Measurements from ENCODE around the gene ADAMTSL4.
A peak's percentile ranks its signal among the peaks of the same experiment; 100 is the strongest.
"Not testable (repeated sequence)": the region's sequence is repeated elsewhere in the genome, so short reads cannot be mapped to it uniquely, and the experiment has no call there.

The ADAMTSL4 gene

GRCh38 chr1:150567717-150568593 is 18.7 kb downstream of the ADAMTSL4 start:
- DNase-seq, result no peak

- DNase-seq, result no peak
Measured at GRCh38 chr1:150568594-150568966, 19.4 kb downstream of the ADAMTSL4 start.

GRCh38 chr1:150572918-150573647 is 23.9 kb downstream of the ADAMTSL4 start:
- no peak for DNase-seq

- DNase-seq, result not testable (repeated sequence)
Measured at GRCh38 chr1:150573648-150574071, 24.5 kb downstream of the ADAMTSL4 start.

GRCh38 chr1:150574260-150575071 is 25.3 kb downstream of the ADAMTSL4 start:
- DNase-seq, result no peak

- no peak for DNase-seq
Measured at GRCh38 chr1:150575072-150575489, 25.9 kb downstream of the ADAMTSL4 start.

GRCh38 chr1:150575518-150576366 is 26.5 kb downstream of the ADAMTSL4 start:
- DNase-seq, result no peak

- no peak for DNase-seq
Measured at GRCh38 chr1:150576367-150576711, 27.1 kb downstream of the ADAMTSL4 start.

- no peak for DNase-seq
Measured at GRCh38 chr1:150576794-150577556, 27.8 kb downstream of the ADAMTSL4 start.

GRCh38 chr1:150577557-150578271 is 28.5 kb downstream of the ADAMTSL4 start:
- no peak for DNase-seq

GRCh38 chr1:150578272-150579109 is 29.3 kb downstream of the ADAMTSL4 start:
- no peak for DNase-seq

GRCh38 chr1:150579110-150579944 is 30.1 kb downstream of the ADAMTSL4 start, which contains the start of gene MCL1:
MCL1 (minus strand) TSS chr1:150579610; CDS start chr1:150579530, 80 bp downstream.
- DNase-seq, result peak; percentile 79

GRCh38 chr1:150579945-150580642 is 30.9 kb downstream of the ADAMTSL4 start:
- DNase-seq, result no peak

- DNase-seq, result not testable (repeated sequence)
Measured at GRCh38 chr1:150580966-150581365, 31.8 kb downstream of the ADAMTSL4 start.

GRCh38 chr1:150581437-150581836 is 32.2 kb downstream of the ADAMTSL4 start:
- not testable (repeated sequence) for DNase-seq

- not testable (repeated sequence) for DNase-seq
Measured at GRCh38 chr1:150581962-150582361, 32.8 kb downstream of the ADAMTSL4 start.

- no peak for DNase-seq
Measured at GRCh38 chr1:150582371-150582770, 33.2 kb downstream of the ADAMTSL4 start.

Measured in T-helper 9 cell (primary cell).